Activated B cell treated with CpG ODN at 0.5 μM for 24 hours (primary cell): ENCODE data around the gene BIK. TPM values are rescaled to one million over a fixed set of nuclear protein-coding genes. Genes with fewer than 3 reads are reported as not detected.
"Not testable (repeated sequence)": the region's sequence is repeated elsewhere in the genome, so short reads cannot be mapped to it uniquely, and the experiment has no call there.

ENCODE experiments used
- ATAC-seq: fragments of 200-7000 bp; cut with Tn5 transposase; one replicate; pipeline ENCODE4 v1.10.0; 2021; ENCODE audit warnings: low read depth, mild to moderate bottlenecking, moderate library complexity
- CTCF ChIA-PET: fragments of 350-600 bp; sonication (Branson Sonifier 250); formaldehyde crosslinking; loops from one replicate; lab custom pipeline; 2021; ENCODE audit warnings: antibody characterized with exemption; lab: Charles Lee
- POLR2A ChIA-PET: fragments of 350-600 bp; sonication (Branson Sonifier 250); formaldehyde crosslinking; loops from one replicate; lab custom pipeline; 2021; ENCODE audit warnings: antibody characterized with exemption; lab: Charles Lee
- DNase-seq: peaks from one replicate; pipeline ENCODE4 v3.0.0; 2022
- H3K27ac Mint-ChIP-seq: one replicate; pipeline ENCODE4 v1.8.0; 2020; ENCODE audit warnings: mixed read lengths
- H3K27me3 Mint-ChIP-seq: one replicate; pipeline ENCODE4 v1.8.0; 2021; ENCODE audit warnings: mixed read lengths
- H3K36me3 Mint-ChIP-seq: one replicate; pipeline ENCODE4 v1.8.0; 2021; ENCODE audit warnings: low read depth, mixed read lengths
- H3K4me1 Mint-ChIP-seq: one replicate; pipeline ENCODE4 v1.8.0; 2021; ENCODE audit warnings: mixed read lengths
- H3K4me3 Mint-ChIP-seq: one replicate; pipeline ENCODE4 v1.8.0; 2020; ENCODE audit warnings: mild to moderate bottlenecking, mixed read lengths
- H3K9me3 Mint-ChIP-seq: one replicate; pipeline ENCODE4 v1.8.0; 2020; ENCODE audit warnings: mixed read lengths
- CTCF ChIP-seq: fragments of 200-600 bp; IDR thresholded peaks from one replicate; pipeline ENCODE4 v1.8.0; 2022; ENCODE audit warnings: antibody characterized with exemption, mild to moderate bottlenecking
- intact Hi-C: fragments of 100-400 bp; cut with micrococcal nuclease; formaldehyde crosslinking; loops from one replicate; pipeline ENCODE4 v1.15.1; 2024
- total RNA-seq: library from RNA; stranded (reverse); gene quantifications from 2 replicates; pipeline ENCODE4 v1.2.3, GENCODE V29; 2022

The BIK gene
- total RNA-seq, 1 donor from 2014 or later = 2.6 TPM

GRCh38 chr22:43096420-43096819, 14.1 kb upstream of the BIK start:
- CTCF ChIA-PET = no interaction called here
- Mint-ChIP-seq H3K27ac (no peak overlapping the region), H3K27me3 (no peaks in the 10 kb centered on the region), H3K4me1 (peaks cover 6% of the 10 kb centered on the region), H3K9me3 (peaks cover 3% of the 10 kb centered on the region), H3K4me3 (no peak overlapping the region), H3K36me3 (no peaks in the 10 kb centered on the region)
- no peak for TF ChIP-seq CTCF
- DNase-seq (no peak), ATAC-seq (no peak)
- POLR2A ChIA-PET = interaction anchor here (0.8 kb wide), 1 partner anchor 82 kb away, joined by 9 read pairs; no protein-coding TSS in a partner anchor
- intact Hi-C loops = no loop called here

DNA sequence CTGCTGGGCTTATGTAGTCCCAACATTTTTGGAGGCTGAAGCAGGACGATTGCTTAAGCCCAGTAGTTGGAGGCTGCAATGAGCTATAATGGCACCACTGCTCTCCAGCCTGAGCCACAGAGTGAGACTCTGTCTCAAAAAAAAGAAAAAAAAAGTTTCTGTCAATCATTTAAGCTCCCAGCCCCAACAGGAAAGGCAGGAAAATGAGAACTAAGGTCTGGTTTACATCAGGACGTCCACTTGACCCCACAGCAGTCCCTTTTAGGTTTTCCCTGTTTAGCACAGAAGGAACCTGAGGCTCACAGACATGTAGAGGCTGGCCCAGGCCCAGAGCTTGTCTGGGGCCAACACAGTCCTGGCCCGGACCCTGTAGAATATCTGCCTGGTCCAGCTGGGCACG, 12.2 kb upstream of the BIK start:
- H3K36me3 Mint-ChIP-seq = no peaks in the 10 kb centered on the region
- ChIA-PET CTCF (no interaction called here), POLR2A (no interaction called here)
- no peaks in the 10 kb centered on the region for H3K27me3 Mint-ChIP-seq
- DNase-seq (no peak), ATAC-seq (no peak)
- intact Hi-C loops = no loop called here
- H3K4me3 Mint-ChIP-seq = no peak overlapping the region
- H3K27ac Mint-ChIP-seq = no peak overlapping the region
- no peak for TF ChIP-seq CTCF
- H3K9me3 Mint-ChIP-seq = peaks cover 3% of the 10 kb centered on the region
- H3K4me1 Mint-ChIP-seq = peaks cover 3% of the 10 kb centered on the region

- DNase-seq (no peak), ATAC-seq (no peak)
- H3K4me1 Mint-ChIP-seq = no peaks in the 10 kb centered on the region
- H3K36me3 Mint-ChIP-seq = no peaks in the 10 kb centered on the region
- ChIA-PET CTCF (no interaction called here), POLR2A (no interaction called here)
- intact Hi-C loops = no loop called here
- H3K27ac Mint-ChIP-seq = no peak overlapping the region
- no peak for TF ChIP-seq CTCF
- peaks cover 3% of the 10 kb centered on the region for H3K9me3 Mint-ChIP-seq
- no peak overlapping the region for H3K4me3 Mint-ChIP-seq
- no peaks in the 10 kb centered on the region for H3K27me3 Mint-ChIP-seq
Measured at GRCh38 chr22:43099095-43099494, 11.5 kb upstream of the BIK start.

DNA sequence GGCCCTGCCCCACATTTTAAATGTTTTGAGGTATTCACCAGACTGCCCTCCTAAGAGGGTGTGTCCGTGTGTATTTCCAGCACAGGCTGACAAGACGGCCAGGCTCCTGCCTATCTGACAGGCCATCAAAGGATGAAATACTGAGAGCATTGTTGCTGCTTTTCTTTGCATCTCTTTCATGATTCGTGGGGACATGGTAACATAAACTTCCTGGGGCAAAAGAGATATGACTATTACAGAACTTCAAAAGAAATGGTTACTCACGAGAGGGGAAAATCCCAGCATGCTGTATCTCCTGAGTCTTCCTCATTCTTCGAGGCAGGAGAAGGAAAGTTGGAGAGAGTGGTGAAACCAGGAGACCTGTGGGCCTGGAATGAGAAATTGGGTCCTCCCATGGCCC, 10.3 kb upstream of the BIK start:
- POLR2A ChIA-PET = no interaction called here
- no peak for ATAC-seq

GRCh38 chr22:43101306-43101705, 9.2 kb upstream of the BIK start:
- TF ChIP-seq CTCF = no peak
- Mint-ChIP-seq H3K4me1 (no peaks in the 10 kb centered on the region), H3K36me3 (no peaks in the 10 kb centered on the region), H3K27ac (no peak overlapping the region), H3K4me3 (no peak overlapping the region), H3K27me3 (no peaks in the 10 kb centered on the region), H3K9me3 (peaks cover 1% of the 10 kb centered on the region)
- intact Hi-C loops = no loop called here
- ChIA-PET CTCF (no interaction called here), POLR2A (interaction anchor here (0.6 kb wide), 1 partner anchor 8 kb away, joined by 3 read pairs; no protein-coding TSS in a partner anchor)
- ATAC-seq = no peak
- DNase-seq = no peak

More for the DNA sequence above, 10.3 kb upstream of the BIK start:
- intact Hi-C loops = no loop called here
- no peak for TF ChIP-seq CTCF
- H3K27me3 Mint-ChIP-seq = no peaks in the 10 kb centered on the region
- H3K9me3 Mint-ChIP-seq = peaks cover 3% of the 10 kb centered on the region
- H3K36me3 Mint-ChIP-seq = no peaks in the 10 kb centered on the region
- CTCF ChIA-PET = no interaction called here
- no peak overlapping the region for H3K4me3 Mint-ChIP-seq
- DNase-seq = no peak
- no peak overlapping the region for H3K27ac Mint-ChIP-seq
- H3K4me1 Mint-ChIP-seq = no peaks in the 10 kb centered on the region

DNA sequence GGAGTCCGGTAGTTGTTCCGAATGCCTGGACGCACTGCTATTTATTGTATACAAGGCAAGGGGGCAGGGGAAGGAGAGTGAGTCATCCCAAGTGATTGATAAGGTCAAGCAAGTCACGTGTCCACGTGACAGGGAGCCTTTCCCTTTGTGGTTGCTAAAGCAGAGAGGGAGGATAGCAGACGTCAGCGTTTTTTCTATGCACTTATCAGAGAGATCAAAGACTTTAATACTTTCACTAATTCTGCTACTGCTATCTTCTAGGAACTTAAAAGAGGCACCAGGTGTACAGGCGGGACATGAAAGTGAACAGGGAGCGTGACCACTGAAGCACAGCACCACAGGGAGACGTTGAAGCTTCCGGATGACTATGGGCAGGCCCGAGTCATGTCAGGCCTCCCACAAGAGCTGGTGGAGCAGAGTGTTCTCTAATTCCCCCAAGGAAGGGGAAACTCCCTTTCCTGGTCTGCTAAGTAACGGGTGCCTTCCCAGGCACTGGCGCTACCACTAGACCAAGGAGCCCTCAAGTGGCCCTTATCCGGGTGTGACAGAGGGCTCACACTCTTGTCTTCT, 6.4 kb upstream of the BIK start:
- POLR2A ChIA-PET, H3K36me3 Mint-ChIP-seq, H3K27ac Mint-ChIP-seq, intact Hi-C loops, CTCF ChIA-PET, H3K4me3 Mint-ChIP-seq, H3K4me1 Mint-ChIP-seq, H3K9me3 Mint-ChIP-seq, DNase-seq, H3K27me3 Mint-ChIP-seq, ATAC-seq: not testable (repeated sequence)

GRCh38 chr22:43104950-43105349, 5.6 kb upstream of the BIK start:
- DNase-seq, H3K4me3 Mint-ChIP-seq, CTCF ChIA-PET, H3K27ac Mint-ChIP-seq, intact Hi-C loops, H3K27me3 Mint-ChIP-seq, H3K4me1 Mint-ChIP-seq, POLR2A ChIA-PET, ATAC-seq, H3K36me3 Mint-ChIP-seq, H3K9me3 Mint-ChIP-seq: not testable (repeated sequence)
